ENCODE data around the gene ELOVL6. TPM values are rescaled to one million over a fixed set of nuclear protein-coding genes. Genes with fewer than 3 reads are reported as not detected.

Gene ELOVL6
- total RNA-seq, 1 donor from 2014 or later, result 27.6 TPM

GRCh38 chr4:110188113-110188512, 10.3 kb downstream of the ELOVL6 start:
- DNase-seq (ENCODE audit: low spot score in 2 of 2, unreplicated experiment in 2 of 2), result no peak
- Mint-ChIP-seq H3K27ac (peak overlapping the region; percentile 81), H3K27me3 (ENCODE audit: low read depth) (no peaks in the 10 kb centered on the region), H3K4me1 (peaks cover 38% of the 10 kb centered on the region), H3K4me3 (no peak overlapping the region), H3K36me3 (peaks cover 4% of the 10 kb centered on the region), H3K9me3 (no peaks in the 10 kb centered on the region)
- TF ChIP-seq, protein P1, sequence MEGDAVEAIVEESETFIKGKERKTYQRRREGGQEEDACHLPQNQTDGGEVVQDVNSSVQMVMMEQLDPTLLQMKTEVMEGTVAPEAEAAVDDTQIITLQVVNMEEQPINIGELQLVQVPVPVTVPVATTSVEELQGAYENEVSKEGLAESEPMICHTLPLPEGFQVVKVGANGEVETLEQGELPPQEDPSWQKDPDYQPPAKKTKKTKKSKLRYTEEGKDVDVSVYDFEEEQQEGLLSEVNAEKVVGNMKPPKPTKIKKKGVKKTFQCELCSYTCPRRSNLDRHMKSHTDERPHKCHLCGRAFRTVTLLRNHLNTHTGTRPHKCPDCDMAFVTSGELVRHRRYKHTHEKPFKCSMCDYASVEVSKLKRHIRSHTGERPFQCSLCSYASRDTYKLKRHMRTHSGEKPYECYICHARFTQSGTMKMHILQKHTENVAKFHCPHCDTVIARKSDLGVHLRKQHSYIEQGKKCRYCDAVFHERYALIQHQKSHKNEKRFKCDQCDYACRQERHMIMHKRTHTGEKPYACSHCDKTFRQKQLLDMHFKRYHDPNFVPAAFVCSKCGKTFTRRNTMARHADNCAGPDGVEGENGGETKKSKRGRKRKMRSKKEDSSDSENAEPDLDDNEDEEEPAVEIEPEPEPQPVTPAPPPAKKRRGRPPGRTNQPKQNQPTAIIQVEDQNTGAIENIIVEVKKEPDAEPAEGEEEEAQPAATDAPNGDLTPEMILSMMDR (IDR thresholded peaks at IDR 0.05; ENCODE audit: unreplicated experiment), result no peak

DNA sequence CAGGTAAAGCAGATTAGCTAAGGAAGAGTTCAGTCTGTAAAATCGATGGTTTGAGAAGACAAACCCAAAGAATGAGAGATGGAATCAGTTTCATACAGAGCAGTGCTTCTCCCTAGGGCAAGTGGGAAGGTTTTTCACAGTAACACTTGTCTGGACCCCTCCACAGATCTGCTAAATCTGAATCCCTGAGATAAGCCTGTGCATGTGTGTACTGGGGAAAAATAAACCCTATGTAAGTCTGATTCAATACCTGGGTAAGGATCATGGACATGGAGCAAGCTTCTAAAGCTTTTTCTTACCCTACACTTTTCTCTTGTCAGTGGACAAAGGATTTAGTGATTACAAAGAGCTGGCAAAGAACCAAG, 13.6 kb downstream of the ELOVL6 start:
- H3K27ac Mint-ChIP-seq, result no peak overlapping the region

DNA sequence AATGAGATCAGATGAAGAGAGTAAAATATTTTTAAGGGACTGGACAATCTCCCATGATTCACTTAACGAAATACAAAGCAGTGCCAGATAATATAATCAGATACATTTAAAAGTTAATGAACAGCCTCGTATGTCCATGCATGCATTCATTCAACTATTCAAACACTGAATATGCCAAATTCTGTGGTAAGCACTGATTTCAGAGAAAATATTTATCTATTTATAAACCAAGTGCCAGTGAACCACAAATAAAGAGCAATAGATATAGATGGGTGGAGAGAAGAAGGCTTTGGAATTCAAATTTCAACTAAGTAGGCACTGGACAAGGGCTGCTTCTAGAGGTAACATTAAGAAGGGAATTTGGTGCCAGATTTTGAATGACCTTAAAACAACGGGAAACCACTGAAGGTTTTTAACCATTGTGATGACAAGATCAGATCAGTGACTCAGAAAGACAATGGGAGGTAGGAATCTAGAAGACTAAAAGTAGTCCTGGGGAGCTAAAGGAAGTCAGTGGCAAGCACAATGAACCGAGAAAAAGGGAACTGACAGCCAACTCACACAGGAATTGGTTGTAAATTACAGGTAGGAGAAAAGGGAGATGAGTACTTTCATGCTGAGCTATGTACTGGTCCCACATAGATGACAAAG, 14.2 kb downstream of the ELOVL6 start:
- Mint-ChIP-seq H3K36me3 (peaks cover 5% of the 10 kb centered on the region), H3K9me3 (no peaks in the 10 kb centered on the region), H3K27ac (no peak overlapping the region), H3K27me3 (ENCODE audit: low read depth) (no peaks in the 10 kb centered on the region), H3K4me1 (peaks cover 26% of the 10 kb centered on the region), H3K4me3 (no peak overlapping the region)
- TF ChIP-seq, protein P1 (IDR thresholded peaks at IDR 0.05; ENCODE audit: unreplicated experiment), result no peak
- no peak for DNase-seq (ENCODE audit: low spot score in 2 of 2, unreplicated experiment in 2 of 2)

More for the DNA sequence above, 13.6 kb downstream of the ELOVL6 start:
- Mint-ChIP-seq H3K36me3 (peaks cover 5% of the 10 kb centered on the region), H3K4me1 (peaks cover 26% of the 10 kb centered on the region), H3K27me3 (ENCODE audit: low read depth) (no peaks in the 10 kb centered on the region), H3K4me3 (no peak overlapping the region), H3K9me3 (no peaks in the 10 kb centered on the region)
- DNase-seq (ENCODE audit: low spot score in 2 of 2, unreplicated experiment in 2 of 2), result no peak
- TF ChIP-seq, protein P1 (IDR thresholded peaks at IDR 0.05; ENCODE audit: unreplicated experiment), result no peak

GRCh38 chr4:110183643-110184042, 14.8 kb downstream of the ELOVL6 start:
- Mint-ChIP-seq H3K4me1 (peaks cover 26% of the 10 kb centered on the region), H3K36me3 (peaks cover 5% of the 10 kb centered on the region), H3K27me3 (ENCODE audit: low read depth) (no peaks in the 10 kb centered on the region), H3K9me3 (no peaks in the 10 kb centered on the region), H3K4me3 (no peak overlapping the region), H3K27ac (peak overlapping the region; percentile 23)
- DNase-seq (ENCODE audit: low spot score in 2 of 2, unreplicated experiment in 2 of 2), result no peak
- TF ChIP-seq, protein P1 (IDR thresholded peaks at IDR 0.05; ENCODE audit: unreplicated experiment), result no peak

- TF ChIP-seq, protein P1 (IDR thresholded peaks at IDR 0.05; ENCODE audit: unreplicated experiment), result no peak
- Mint-ChIP-seq H3K4me3 (no peak overlapping the region), H3K36me3 (peaks cover 9% of the 10 kb centered on the region), H3K9me3 (peaks cover under 1% of the 10 kb centered on the region), H3K27me3 (ENCODE audit: low read depth) (no peaks in the 10 kb centered on the region), H3K27ac (no peak overlapping the region), H3K4me1 (peaks cover 25% of the 10 kb centered on the region)
- no peak for DNase-seq (ENCODE audit: low spot score in 2 of 2, unreplicated experiment in 2 of 2)
Measured at GRCh38 chr4:110183058-110183457, 15.4 kb downstream of the ELOVL6 start.
